Activated T-helper 1 cell treated with Interleukin-2 at 50 U/mL for 16 hours (primary cell): ENCODE data around the gene FIG4.
"Not testable (repeated sequence)": the region's sequence is repeated elsewhere in the genome, so short reads cannot be mapped to it uniquely, and the experiment has no call there.

ENCODE experiments used
- DNase-seq: peaks from one replicate; pipeline ENCODE4 v3.0.0-alpha.2; 2020; ENCODE audit warnings: low read depth

Gene FIG4

DNA sequence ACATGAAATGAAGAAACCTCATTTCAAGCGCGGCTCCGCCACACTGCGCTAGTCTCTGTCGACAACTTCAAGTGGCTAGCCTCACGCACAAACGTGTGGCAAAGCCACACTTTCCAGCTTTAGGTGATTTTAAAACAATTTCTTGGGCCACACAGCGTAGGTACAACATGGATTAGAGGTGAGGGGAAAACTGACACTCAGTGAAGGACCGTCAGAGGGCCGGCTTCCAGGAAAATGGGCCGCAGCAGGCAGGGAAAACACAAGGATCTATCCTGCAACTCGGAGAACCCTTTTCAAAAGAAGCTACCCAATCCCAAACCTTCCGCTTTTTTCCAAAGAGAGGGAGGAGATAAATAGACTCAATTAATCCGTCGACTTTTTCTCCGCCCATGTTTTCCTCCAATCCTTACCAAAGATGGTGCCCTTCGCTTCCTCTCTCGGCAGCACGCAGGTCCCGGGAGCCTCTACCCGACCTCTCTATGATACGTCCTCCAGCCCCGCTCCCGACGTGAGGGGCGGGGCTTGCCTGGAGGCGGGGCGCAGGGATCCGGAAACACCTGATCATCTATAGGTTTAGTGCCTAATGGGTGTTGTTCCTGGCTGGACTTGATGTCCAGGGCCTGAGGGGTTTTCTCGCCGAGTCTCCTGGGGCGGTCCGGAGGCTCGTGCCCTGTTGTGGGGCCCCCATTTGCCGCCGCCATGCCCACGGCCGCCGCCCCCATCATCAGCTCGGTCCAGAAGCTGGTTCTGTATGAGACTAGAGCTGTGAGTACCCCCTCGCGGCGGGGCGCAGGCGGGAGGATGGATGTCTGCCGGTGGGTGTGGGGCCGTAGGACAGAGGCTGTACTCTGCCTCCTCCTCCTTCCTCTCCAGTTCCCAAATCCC, at the start of gene FIG4, which contains the start of gene AK9:
Gene FIG4 (plus strand): TSS at position 560 of the 885 bp plus-strand sequence. CDS start 140 bp downstream, at position 700.
Gene AK9 (minus strand): TSS at position 466 of the 885 bp plus-strand sequence. CDS start 15,457 bp downstream, outside the sequence.
- DNase-seq, result peak; percentile 81

GRCh38 chr6:109644131-109644530, 47.0 kb upstream of the FIG4 start:
- no peak for DNase-seq

DNA sequence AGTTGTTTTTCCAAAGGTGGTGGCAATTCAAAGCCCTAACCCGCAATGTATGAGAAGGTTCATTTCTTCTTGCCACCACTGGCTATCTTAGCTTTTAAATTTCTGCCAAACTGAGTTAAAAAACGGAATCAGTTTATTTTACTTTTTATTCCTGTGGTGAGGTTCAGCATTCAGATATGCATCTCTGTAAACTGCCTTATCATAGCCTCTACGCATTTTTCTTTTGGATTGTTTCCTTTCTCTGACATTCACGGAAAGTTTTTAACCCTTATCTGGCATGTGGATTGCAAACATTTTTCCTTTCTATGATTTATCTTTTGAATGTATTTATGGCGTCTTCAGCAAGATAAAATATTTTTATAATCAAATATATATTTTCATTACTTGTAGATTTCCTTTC, 37.8 kb upstream of the FIG4 start:
- no peak for DNase-seq

GRCh38 chr6:109655761-109656262, 35.3 kb upstream of the FIG4 start:
- DNase-seq, result no peak

DNA sequence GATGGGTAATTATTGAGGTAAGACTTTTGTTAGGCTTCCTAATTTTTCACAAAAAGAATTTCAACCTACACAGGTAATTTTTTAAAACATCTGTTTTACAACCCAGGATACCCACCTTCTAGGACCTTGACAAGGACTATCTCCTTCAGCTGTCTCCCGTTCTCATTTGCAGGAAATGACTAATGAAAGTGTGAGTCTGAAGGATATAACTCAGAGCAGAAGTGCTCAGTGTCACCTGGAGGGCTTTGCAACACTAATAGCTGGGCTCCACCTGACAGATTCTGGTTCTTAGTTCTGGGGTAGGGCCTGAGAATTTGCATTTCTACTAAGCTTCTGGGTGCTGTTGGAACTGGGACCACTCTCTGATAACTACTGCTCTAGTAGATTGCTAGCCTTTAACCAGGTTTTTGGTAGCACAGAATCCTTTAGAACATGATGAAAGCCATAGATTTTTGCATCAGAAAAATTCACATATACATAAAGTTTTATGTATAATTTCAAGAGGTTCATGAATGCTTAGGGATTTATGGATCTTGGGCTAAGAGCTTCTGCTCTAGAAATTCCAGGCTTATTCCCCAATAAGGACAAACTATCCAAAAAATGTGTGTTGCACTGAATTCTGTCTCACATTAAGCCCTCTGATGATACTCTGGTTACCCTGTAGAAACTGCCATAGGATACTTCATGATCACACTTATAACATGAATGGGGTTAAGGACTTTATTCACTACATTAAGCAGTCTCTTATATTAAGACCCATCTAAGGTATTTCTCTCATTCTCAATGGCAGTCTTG, 30.4 kb upstream of the FIG4 start:
- no peak for DNase-seq

DNA sequence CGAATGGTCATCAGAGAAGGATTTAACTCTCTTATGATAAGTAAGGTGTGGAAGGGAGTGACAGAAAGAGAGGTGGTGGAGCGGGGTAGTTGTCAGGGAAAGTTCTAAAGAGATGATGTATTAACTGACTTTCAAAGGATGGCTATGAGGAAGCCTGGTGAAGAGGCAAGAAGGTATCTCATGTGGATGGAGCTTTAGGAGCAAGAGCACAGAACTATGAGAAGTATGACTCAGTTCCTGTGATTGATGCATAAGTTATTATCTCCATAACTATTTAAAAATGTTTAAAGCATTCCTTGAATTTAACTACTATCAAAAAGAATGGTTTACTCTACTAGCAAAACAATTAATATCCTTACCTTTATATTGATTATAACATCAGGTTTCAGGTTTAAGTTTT, 28.9 kb upstream of the FIG4 start:
- no peak for DNase-seq

DNA sequence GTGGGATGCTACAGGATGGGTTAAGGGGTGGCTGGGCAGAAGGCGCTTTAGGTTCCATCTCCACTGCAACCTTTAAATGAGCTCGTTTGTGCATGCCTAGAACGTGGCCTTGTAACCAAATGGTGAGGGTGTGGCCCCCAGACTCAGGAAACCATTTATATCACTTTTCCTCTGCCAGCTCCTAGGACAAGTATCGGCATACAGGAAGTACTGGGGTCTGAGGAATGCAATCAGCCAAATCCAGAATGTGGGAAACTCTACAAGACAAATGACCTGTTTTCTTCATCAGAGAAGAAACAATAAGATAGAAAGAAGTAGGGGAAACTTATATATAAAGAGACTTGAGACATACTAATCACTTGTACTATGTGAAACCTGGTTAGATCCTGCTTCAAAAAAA, 21.3 kb upstream of the FIG4 start:
- no peak for DNase-seq

- DNase-seq, result no peak
Measured at GRCh38 chr6:109671733-109672132, 19.4 kb upstream of the FIG4 start.

- DNase-seq, result no peak
Measured at GRCh38 chr6:109672175-109672574, 18.9 kb upstream of the FIG4 start.

GRCh38 chr6:109672839-109673238, 18.3 kb upstream of the FIG4 start:
- no peak for DNase-seq

GRCh38 chr6:109676724-109677123, 14.4 kb upstream of the FIG4 start:
- no peak for DNase-seq

GRCh38 chr6:109678240-109678639, 12.9 kb upstream of the FIG4 start:
- DNase-seq, result no peak

GRCh38 chr6:109678661-109679505, 12.2 kb upstream of the FIG4 start:
- not testable (repeated sequence) for DNase-seq

DNA sequence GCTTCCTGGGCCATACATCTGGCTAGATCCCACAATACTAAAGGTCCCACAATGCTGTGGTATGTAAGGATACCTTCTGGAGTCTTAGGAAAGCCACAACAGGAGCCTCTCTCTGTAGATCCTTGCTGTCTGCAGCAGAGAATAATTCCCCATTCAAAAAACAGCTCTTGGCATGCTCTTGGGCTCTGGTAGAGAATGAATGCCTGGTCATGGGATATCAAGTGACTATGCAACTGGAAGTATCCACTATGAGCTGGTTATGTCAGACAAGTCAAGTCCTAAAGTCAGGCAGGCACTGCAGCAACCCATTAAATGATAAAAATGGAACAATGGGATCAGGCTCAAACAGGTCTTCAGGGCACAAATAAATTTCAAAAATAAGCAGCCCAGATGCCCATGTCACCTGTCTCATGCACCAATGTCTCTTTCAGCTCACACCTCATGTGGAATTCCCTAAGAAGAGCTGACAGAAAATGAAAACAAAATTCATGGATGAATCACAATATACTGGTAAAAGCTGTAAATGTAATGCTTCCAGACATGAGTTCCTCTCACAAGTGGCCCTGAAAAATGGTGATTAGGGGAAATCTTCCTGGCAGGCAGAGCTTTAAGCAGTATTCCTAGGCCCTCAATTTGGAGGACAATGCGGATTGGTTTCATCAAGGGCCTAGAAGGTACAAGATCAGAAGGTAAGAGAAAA, 4.4 kb upstream of the FIG4 start:
- DNase-seq, result no peak

DNA sequence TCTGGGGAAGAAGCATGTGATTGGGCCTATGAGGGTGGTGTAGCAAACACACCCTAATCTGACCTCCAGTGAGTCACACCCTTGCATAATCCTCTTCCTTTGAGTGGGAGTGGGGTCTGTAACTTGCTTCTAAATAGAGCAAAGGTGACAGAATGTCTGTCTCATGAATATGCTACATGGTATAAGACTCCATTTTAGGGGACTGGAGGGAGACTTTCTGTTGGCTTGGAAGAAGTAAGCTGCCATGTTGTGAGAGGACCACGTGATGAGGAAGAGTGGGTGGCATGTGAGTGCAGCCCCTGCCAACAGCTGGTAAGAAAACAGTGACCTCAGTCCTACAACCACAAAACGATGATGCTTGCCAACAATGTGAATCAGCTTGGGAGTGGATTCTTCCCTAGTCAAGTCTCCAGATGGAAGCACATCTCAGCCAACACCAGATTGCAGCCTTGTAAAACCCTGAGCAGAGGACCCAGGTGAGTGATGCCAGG, 3.8 kb upstream of the FIG4 start:
- DNase-seq, result no peak

DNA sequence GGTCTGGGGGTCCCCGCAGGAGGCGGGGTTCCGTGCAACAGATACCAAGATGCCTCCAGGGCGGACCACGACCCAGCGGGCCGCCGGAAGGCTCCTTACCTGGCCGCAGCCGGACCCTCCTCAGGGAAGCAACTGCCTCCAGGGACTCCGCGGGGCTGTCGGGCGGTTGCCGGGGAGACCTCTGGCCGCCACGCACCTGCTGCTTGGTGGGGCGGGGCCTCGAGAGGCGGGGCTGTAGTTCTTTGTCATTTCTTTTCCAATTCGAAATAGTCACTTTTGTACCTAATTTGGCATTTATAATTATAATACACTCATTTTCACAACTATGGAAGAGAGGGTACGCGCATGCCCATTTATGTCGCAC, 741 bp upstream of the FIG4 start:
- DNase-seq, result peak; percentile 41

GRCh38 chr6:109693111-109693510, 2.0 kb downstream of the FIG4 start:
- no peak for DNase-seq

DNA sequence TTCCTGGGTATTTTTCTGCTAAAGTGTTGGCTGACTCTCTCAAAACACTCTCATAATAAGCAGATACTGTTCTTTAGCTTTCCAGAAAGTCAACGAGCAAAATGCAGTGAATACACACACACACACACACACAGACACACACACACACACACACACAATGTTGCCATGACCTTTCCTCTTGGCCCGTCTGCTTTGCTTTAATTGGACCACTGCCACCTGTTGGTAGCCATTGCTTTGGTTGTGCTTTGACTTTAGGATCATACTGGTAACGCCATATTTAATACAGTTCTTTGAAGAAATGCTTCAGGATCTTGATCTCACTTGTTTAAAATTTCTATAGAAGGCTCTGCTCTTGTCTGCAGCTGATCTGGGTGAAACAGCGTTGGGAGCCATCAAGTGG, 4.4 kb downstream of the FIG4 start:
- no peak for DNase-seq

GRCh38 chr6:109696355-109696754, 5.3 kb downstream of the FIG4 start:
- no peak for DNase-seq

- no peak for DNase-seq
Measured at GRCh38 chr6:109701221-109701620, 10.1 kb downstream of the FIG4 start.

- DNase-seq, result no peak
Measured at GRCh38 chr6:109701774-109702173, 10.7 kb downstream of the FIG4 start.
